WI38 (cell line): ENCODE measurements around the gene UGT1A6.

Source experiments
- H3K4me3 ChIP-seq: 2 replicates; pipeline ENCODE4 v1.5.1; 2011; ENCODE audit warnings: low read depth, mild to moderate bottlenecking, control low read depth, low read length
- TF ChIP-seq, protein P1 (sequence below): IDR thresholded peaks from 2 replicates; pipeline ENCODE4 v1.5.1; 2012; ENCODE audit warnings: low read depth, mild to moderate bottlenecking, control low read depth, low read length

The UGT1A6 gene

GRCh38 chr2:233686928-233687327 is 5.8 kb upstream of the UGT1A6 start:
- H3K4me3 ChIP-seq = no peak overlapping the region
- TF ChIP-seq, protein P1, sequence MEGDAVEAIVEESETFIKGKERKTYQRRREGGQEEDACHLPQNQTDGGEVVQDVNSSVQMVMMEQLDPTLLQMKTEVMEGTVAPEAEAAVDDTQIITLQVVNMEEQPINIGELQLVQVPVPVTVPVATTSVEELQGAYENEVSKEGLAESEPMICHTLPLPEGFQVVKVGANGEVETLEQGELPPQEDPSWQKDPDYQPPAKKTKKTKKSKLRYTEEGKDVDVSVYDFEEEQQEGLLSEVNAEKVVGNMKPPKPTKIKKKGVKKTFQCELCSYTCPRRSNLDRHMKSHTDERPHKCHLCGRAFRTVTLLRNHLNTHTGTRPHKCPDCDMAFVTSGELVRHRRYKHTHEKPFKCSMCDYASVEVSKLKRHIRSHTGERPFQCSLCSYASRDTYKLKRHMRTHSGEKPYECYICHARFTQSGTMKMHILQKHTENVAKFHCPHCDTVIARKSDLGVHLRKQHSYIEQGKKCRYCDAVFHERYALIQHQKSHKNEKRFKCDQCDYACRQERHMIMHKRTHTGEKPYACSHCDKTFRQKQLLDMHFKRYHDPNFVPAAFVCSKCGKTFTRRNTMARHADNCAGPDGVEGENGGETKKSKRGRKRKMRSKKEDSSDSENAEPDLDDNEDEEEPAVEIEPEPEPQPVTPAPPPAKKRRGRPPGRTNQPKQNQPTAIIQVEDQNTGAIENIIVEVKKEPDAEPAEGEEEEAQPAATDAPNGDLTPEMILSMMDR = no peak

- TF ChIP-seq, protein P1 = no peak
- H3K4me3 ChIP-seq = no peak overlapping the region
Observed at GRCh38 chr2:233688341-233688740, 4.3 kb upstream of the UGT1A6 start.

GRCh38 chr2:233689031-233689430 is 3.7 kb upstream of the UGT1A6 start:
- TF ChIP-seq, protein P1 = no peak
- no peak overlapping the region for H3K4me3 ChIP-seq

- H3K4me3 ChIP-seq = no peak overlapping the region
- TF ChIP-seq, protein P1 = no peak
Observed at GRCh38 chr2:233689501-233689900, 3.2 kb upstream of the UGT1A6 start.

DNA sequence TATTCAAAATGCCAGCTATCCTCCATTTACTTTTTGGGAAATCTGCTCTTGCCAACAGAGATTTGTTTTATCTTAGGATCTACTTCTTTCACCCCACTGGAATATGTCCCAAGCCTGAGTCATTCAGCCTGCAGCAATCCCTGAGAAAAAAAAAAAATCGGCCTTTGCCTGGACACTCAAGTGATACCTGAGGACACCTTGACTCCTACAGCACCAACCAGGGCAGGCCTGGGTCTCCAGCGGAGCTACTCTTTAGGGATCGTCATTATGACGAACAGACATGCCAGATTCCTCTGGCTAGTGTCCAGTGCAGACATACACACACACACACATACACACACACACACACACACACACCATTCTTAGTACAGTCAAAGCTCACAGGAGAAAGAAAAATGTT is 2.2 kb upstream of the UGT1A6 start:
- H3K4me3 ChIP-seq = no peak overlapping the region
- TF ChIP-seq, protein P1 = no peak

DNA sequence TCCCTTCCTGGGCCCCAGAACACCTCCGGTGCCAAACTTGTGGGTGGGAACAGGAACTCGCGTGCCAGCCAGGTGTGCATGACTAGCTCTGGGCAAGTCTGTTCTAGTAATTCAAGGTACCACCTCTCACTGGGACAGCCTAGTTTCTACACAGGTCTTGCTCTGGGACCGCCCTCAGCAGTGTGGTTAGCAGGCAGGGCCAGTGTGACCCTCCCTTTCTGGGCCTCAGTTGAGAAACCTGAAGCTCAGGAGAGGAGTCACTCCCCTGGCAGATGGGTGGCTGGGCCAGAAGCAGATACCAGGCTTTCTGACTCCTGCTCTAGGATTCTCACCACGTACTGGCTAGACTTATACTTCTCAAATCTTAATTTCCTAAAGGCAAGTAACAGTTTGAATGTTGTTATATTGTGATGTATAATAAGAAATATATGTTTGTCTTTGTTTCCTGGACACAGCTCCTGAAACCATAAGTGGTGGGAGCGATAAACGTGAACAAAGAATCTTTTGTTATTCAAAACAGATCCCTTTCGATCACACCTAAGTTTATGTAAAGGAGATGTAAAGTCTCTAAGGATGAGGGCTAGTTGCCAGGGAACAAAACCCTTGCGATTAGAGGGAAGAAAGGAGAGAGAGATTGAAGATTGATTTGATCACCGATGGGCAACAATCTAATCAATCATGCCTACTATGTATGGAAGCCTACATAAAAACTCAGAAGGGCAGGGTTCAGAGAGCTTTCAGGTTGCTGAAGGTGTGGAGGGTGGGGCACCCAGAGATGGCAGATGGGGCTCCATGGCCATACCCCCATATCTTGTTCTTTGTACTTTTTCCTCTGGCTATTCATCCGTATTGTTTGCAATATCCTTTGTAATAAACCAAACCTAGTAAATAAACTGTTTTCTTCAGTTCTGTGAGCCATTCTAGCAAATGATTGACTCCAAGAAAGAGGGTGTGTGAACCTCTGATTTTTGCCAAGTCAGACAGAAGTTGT is 952 bp upstream of the UGT1A6 start:
- TF ChIP-seq, protein P1 = no peak
- no peak overlapping the region for H3K4me3 ChIP-seq

DNA sequence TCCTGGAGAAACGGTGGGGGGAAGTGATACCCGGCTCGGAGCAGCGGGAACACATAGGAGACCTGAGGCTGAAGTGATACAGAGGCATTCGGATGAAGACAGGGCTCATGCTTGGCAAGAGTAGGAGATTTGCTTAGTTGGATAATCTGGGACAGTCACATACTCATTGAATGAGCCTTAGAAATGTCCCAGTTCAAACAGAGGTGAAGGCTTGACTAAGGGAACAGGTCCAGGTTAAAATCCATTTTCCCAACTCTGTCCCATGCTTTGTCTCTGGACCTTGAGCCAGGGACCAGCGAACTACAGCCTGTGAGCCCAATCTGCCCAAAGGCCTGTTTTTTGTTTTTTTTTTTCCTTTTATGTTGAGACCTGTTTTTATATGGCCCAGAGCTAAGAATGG is 1.3 kb downstream of the UGT1A6 start:
- no peak overlapping the region for H3K4me3 ChIP-seq
- TF ChIP-seq, protein P1 = no peak
